Measurements from ENCODE around the gene PGC.

GRCh38 chr6:41709375-41709774 lies 37.8 kb downstream of the PGC start:
- TF ChIP-seq CTCF (IDR thresholded peaks at IDR 0.05; ENCODE audit: low read depth, low read length, poor library complexity, severe bottlenecking) (no peak), EZH2phosphoT487 (IDR thresholded peaks at IDR 0.05; ENCODE audit: borderline replicate concordance, low read length) (no peak)
